IPS-NIHi7 (cell line): ENCODE results near the gene CDH4.
"Not testable (repeated sequence)": the region's sequence is repeated elsewhere in the genome, so short reads cannot be mapped to it uniquely, and the experiment has no call there.

Source experiments
- DNase-seq: peaks from one replicate; pipeline ENCODE4 v3.0.0; 2012; ENCODE audit warnings: mixed read lengths; ENCODE audit errors: extremely low spot score

Gene CDH4

DNA sequence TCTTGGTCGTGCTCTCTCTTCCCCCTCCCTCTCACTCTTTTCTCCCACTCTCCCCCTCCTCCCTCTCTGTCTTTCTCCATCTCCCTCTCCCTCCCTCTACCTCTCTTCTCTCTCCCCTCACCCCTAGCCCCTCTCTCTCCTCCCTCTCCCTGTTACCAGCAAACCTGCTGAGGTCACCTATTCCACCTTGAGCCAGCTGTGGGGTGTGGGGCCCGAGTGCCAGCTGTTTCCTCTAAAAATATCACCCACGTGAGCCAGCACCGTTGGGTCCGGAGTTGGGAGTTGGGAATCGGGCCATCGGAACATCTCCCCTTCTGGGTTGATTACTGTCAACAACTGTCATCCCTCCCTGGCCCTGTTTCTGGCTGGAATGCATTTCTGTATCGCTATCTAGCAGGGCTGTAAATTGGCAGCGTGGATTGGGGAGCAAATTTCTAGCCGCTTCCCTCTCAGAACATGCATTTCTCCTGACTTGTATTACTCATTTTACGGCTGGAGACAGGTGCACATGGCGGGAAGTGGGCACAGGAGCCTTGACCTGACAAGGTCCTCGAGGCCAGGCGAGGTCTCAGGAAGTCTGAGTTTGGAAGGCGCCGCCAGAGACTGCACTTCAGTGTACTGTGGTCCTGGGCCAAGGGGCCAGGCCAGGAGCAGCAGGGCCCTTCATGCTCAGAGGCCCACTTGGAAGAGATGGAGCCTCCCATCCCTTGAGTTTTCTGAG is 165.3 kb downstream of the CDH4 start:
- DNase-seq: no peak

GRCh38 chr20:61419010-61419409 is 166.9 kb downstream of the CDH4 start:
- no peak for DNase-seq

- no peak for DNase-seq
Measured at GRCh38 chr20:61419501-61419900, 167.4 kb downstream of the CDH4 start.

DNA sequence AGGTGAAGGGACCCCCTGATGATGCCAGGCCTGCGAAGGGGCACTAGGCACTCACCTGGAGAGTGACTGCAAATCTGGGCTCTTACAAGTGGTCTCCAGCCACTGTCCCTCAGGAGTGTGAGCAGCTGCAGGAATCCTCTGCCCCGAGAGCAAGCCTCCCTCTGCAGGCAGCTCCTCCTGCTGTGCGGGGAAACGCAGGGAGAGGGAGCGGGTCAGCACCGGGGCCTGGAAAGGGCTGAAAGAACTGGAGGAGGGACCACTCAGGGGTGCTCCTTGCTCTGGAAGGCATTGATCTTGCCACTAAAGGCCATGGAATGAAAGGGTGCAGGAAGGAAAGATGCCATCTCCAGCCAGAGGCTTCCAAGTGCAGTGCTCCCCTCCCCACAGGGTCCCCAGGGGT is 168.0 kb downstream of the CDH4 start:
- DNase-seq: no peak

GRCh38 chr20:61420781-61421180 is 168.7 kb downstream of the CDH4 start:
- DNase-seq: no peak

GRCh38 chr20:61422636-61423425 is 170.8 kb downstream of the CDH4 start:
- peak; percentile 66 for DNase-seq

- DNase-seq: no peak
Measured at GRCh38 chr20:61424011-61424627, 172.1 kb downstream of the CDH4 start.

DNA sequence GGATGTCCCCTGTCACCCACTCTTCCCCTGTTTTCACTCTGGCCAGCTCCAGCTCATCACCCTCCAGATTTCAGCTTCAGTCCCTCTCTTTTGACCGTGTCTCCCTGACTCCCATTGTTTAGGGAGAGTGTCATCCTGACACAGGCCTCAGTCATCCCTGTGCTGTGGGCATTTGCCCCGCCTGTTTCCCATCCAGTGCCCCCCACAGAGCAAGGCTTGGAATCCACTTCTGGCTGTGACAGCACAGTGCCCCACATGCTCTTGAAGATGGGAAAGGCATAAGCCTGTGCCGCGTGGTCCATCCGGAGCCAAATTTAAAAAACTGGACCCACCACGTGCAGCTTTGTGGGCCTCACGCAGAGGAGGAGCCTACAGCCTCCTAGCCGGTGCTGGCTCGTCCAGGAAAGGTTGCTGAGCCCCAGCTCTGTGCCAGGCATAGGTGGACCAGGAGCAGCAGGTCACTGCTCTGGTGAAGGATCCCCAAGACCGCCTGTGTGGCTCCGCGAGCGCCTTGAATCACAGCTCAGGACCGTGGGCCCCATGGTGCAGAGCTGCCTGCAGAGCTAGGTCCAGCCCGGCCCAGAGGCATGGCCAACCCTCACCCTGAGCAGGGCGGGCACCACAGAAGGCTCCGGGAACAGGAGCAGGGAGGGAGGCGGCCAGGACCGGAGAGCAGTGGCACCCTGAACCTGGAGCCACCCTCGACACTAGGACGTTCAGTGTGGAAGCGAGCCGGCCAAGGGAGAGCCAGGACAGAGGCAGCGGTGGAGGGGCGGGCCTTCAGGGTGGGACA is 172.8 kb downstream of the CDH4 start:
- no peak for DNase-seq

GRCh38 chr20:61425541-61425991 is 173.5 kb downstream of the CDH4 start:
- not testable (repeated sequence) for DNase-seq

GRCh38 chr20:61426352-61426751 is 174.3 kb downstream of the CDH4 start:
- DNase-seq: no peak

DNA sequence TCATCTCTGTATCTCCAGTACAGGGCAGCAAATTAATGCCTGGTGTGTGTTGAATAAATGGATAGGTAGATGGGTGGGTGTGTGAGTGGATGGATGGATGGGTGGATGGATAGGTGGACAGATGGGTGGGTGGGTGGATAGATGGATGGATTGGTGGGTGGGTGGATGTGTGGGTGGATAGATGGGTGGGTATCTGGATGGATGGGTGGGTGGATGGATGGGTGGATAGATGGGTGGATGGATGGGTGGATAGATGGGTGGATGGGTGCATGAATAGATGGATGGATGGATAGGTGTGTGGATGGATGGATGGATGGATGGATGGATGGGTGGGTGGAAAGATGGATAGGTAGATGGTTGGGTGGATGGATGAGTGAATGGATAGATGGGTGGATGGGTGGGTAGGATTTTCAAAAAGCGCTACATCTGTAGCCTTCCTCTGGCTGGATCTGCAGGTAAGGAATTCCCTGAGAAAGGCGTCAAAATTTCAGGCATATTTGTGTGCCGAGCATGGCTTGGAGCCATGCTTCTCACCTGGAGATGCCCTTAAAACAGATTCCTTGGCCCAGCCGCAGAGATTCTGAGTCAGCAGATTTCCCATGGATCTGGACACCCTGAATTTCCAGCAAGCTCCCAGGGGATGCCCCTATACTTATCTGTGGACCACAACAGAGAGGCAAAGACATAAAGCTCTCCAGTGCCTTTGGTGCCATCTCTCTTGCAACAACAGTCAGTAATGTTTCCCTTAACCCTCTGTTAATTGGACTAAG is 177.6 kb downstream of the CDH4 start:
- no peak for DNase-seq

DNA sequence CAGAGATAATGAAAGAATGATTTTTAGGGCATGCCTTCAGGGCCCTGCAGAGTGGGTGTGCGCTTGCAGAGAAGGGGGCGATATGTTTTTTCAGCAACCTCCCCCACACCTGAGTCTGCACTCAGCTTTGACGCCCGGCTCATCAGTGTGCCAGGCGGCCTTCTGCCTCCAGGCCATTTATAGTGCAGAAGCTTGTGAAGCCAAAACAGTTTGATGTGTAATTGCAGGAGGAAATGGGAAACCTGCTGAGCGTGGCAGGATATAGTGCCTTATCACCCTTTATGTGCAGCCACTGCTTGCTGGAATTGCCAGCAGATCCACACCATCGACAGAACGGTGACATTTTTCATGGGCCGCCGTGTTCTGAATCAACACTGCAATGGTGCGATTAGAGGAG is 178.2 kb downstream of the CDH4 start:
- no peak for DNase-seq

DNA sequence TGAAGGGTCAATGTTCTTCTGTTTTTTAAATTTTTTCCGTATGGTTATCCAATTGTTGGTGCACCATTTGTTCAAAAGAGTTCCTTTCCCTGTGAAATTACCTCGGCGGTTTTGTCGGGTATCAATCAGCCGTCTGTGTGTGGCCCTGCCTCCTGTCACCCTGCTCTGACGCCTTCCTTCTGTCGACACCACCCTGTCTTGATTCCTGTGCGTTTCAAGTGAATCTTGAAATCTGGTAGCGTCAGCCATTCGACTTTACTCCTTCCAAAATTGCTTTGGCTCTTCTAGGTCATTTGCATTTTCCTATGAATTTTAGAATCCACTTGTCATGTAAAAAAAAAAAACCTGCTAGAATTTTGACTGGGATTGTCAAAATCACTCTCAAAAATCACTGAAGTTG is 181.1 kb downstream of the CDH4 start:
- no peak for DNase-seq

- DNase-seq: no peak
Measured at GRCh38 chr20:61433816-61434215, 181.8 kb downstream of the CDH4 start.

DNA sequence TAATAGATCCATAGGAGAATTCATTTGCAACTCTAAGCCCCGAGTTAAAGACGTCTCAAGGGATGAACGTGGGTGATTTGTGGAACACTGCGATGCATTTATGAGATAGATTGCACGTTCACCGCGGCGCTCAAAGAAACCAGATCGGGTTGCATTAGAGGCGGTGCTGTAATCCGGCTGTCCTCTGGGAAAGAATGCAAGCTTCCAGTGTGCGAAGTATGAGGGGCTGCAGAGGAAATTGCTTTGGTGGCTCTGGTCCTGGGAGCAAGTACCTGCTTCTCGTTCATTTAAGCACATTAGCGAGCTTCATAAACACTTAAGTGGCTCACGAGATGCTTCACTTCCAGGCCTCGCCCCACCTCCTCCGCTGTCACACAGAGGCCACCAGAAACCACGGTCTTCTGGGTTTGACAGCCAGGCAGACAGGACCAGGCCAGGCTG is 182.3 kb downstream of the CDH4 start:
- DNase-seq: no peak

DNA sequence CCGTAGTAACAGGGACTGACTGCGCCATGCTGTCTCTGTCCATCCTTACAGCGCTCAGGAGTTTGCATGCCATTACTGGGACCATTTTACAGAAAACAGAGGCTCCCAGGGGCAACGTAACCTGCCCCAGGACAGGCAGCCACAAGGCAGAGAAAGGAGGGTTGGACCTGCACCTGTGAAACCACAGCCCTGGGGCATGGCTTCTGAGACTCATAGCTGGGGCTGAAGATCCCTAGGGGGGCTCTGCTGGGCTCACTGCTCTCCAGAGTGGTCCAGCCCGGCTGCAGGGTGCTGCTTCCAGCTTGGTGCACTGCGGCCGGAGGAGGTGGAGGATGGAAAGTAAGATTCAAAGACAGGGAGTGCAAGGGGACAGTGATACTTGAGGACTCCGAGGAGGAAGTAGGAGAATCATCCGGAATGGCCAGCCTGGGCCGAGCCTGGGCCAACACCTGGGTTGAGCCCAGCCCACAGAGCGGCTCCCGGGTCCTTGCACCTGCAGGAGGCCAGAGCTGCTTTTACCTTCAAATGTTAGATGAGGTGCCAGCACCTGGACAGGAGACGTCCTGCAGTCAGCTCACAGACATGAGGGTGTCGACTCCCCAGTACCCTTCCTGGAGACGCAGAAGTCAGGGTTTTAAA is 183.2 kb downstream of the CDH4 start:
- DNase-seq: no peak

GRCh38 chr20:61435823-61436220 is 183.8 kb downstream of the CDH4 start:
- no peak for DNase-seq

GRCh38 chr20:61436283-61436666 is 184.2 kb downstream of the CDH4 start:
- DNase-seq: peak; percentile 63

GRCh38 chr20:61436667-61437279 is 184.7 kb downstream of the CDH4 start:
- peak; percentile 83 for DNase-seq
